CD4-positive, alpha-beta memory T cell (primary cell): ENCODE data around the gene KITLG. TPM values are rescaled to one million over a fixed set of nuclear protein-coding genes. Genes with fewer than 3 reads are reported as not detected.

Experiments
- CTCF ChIA-PET: fragments of 350-600 bp; sonication (Branson Sonifier 250); formaldehyde crosslinking; loops from one replicate; lab custom pipeline; 2021; ENCODE audit warnings: inconsistent platforms; ENCODE audit not compliant: partially characterized antibody; lab: Charles Lee
- POLR2A ChIA-PET: fragments of 350-600 bp; sonication (Branson Sonifier 250); formaldehyde crosslinking; loops from one replicate; lab custom pipeline; 2021; ENCODE audit not compliant: partially characterized antibody; lab: Charles Lee
- DNase-seq, 5 donors: peaks; one replicate each; pipeline versions ENCODE4 v3.0.0 to v3.0.0-alpha.2; 2020 to 2022; ENCODE audit warnings: mixed read lengths in 1 of 5
- H3K27ac ChIP-seq: one replicate; pipeline ENCODE4 v1.7.0; 2013; ENCODE audit warnings: low read depth, low read length
- H3K27me3 ChIP-seq: 2 replicates; pipeline ENCODE4 v1.7.0; 2013; ENCODE audit warnings: mild to moderate bottlenecking, low read length, moderate library complexity; ENCODE audit not compliant: insufficient read depth
- H3K36me3 ChIP-seq: 2 replicates; pipeline ENCODE4 v1.7.0; 2013; ENCODE audit warnings: mild to moderate bottlenecking, low read length, moderate library complexity; ENCODE audit not compliant: insufficient read depth
- H3K4me1 ChIP-seq: 2 replicates; pipeline ENCODE4 v1.7.0; 2013; ENCODE audit warnings: mild to moderate bottlenecking, low read length, moderate library complexity; ENCODE audit not compliant: insufficient read depth
- H3K4me3 ChIP-seq, 2 donors: one replicate each; pipeline ENCODE4 v1.7.0; 2013; ENCODE audit warnings: low read length in 2 of 2, mild to moderate bottlenecking in 1 of 2
- H3K9me3 ChIP-seq, 2 donors: one replicate each; pipeline ENCODE4 v1.7.0; 2013; ENCODE audit warnings: low read length in 2 of 2, control low read depth in 1 of 2; ENCODE audit not compliant: control insufficient read depth in 1 of 2
- H3K27ac Mint-ChIP-seq, 7 donors: one replicate each; pipeline ENCODE4 v1.8.0; 2020 to 2021; ENCODE audit warnings: mixed read lengths in 7 of 7, mild to moderate bottlenecking in 6 of 7, inconsistent platforms in 3 of 7, moderate library complexity in 3 of 7
- H3K27me3 Mint-ChIP-seq, 2 donors: one replicate each; pipeline ENCODE4 v1.8.0; 2020 to 2021; ENCODE audit warnings: mixed read lengths in 2 of 2
- H3K36me3 Mint-ChIP-seq, 2 donors: one replicate each; pipeline ENCODE4 v1.8.0; 2020 to 2021; ENCODE audit warnings: mixed read lengths in 2 of 2, inconsistent platforms in 1 of 2, mild to moderate bottlenecking in 1 of 2
- H3K4me1 Mint-ChIP-seq, 4 donors: one replicate each; pipeline ENCODE4 v1.8.0; 2020 to 2021; ENCODE audit warnings: mixed read lengths in 4 of 4, mild to moderate bottlenecking in 1 of 4
- H3K4me3 Mint-ChIP-seq, 8 donors: one replicate each; pipeline ENCODE4 v1.8.0; 2020 to 2021; ENCODE audit warnings: mixed read lengths in 8 of 8, mild to moderate bottlenecking in 7 of 8, moderate library complexity in 6 of 8, inconsistent platforms in 3 of 8
- H3K9me3 Mint-ChIP-seq, 8 donors: one replicate each; pipeline ENCODE4 v1.8.0; 2020 to 2021; ENCODE audit warnings: mixed read lengths in 8 of 8, mild to moderate bottlenecking in 5 of 8, inconsistent platforms in 3 of 8, moderate library complexity in 1 of 8
- intact Hi-C: fragments of 100-400 bp; cut with micrococcal nuclease; formaldehyde crosslinking; loops from one replicate; pipeline ENCODE4 v1.15.1; 2023
- polyA plus RNA-seq, 2 donors: library from polyadenylated mRNA; unstranded; fragments of 300-500 nt; fragmentation: Illumina TruSeq; gene quantifications; one replicate each; pipeline ENCODE4 v1.2.3, GENCODE V29; 2021
- total RNA-seq, 2 experiments: library from RNA; stranded (reverse); gene quantifications; one replicate each; pipeline ENCODE4 v1.2.3, GENCODE V29; 2021

KITLG gene
- total and polyA plus RNA-seq, 4 experiments from 2014 or later = 0.14 TPM; not detected in 3

DNA sequence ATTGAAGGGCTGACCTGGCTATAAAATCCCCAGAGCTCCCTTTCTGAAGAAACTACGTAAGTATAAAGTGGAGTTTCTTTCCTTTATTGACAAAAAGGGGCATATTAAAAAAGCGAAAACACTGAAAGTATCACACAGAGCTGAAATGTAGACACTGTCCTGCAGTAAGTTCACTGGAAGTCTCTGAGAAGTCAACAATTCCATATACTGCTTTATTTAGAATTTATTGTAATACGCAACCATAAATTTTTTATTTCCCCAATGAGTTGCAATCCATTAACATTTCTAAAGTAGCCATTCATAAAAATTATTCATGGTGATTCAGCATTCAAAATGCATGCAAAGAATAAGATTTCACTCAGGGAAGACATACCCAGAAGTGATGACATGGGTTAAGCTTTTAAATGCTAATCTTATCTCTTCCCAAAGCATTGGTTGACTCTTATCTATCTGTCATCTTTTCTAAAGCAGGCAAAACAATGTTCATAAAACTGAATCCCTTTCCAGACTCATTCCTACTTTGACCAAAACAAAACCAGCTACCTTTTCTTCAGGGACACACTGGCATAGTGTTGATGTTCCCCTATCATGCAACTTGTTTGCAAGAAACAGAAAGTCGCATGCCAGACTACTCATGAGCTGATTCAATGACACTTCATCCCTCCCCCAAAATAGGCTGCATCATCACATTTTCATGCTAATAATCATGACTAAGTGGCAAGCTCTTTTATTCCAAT is 17.3 kb downstream of the KITLG start:
- Histone ChIP-seq H3K4me1 (no peaks in the 10 kb centered on the region), H3K27me3 (no peaks in the 10 kb centered on the region), H3K9me3 (no peaks in the 10 kb centered on the region), H3K4me3 (no peak overlapping the region), H3K36me3 (no peaks in the 10 kb centered on the region), H3K27ac (no peak overlapping the region)
- no peaks in the 10 kb centered on the region for H3K9me3 Mint-ChIP-seq
- H3K27me3 Mint-ChIP-seq = no peaks in the 10 kb centered on the region
- no peaks in the 10 kb centered on the region for H3K4me1 Mint-ChIP-seq
- DNase-seq = no peak
- H3K4me3 Mint-ChIP-seq = no peak overlapping the region
- intact Hi-C loops = no loop called here
- ChIA-PET CTCF (no interaction called here), POLR2A (no interaction called here)
- H3K27ac Mint-ChIP-seq = no peak overlapping the region
- no peaks in the 10 kb centered on the region for H3K36me3 Mint-ChIP-seq

DNA sequence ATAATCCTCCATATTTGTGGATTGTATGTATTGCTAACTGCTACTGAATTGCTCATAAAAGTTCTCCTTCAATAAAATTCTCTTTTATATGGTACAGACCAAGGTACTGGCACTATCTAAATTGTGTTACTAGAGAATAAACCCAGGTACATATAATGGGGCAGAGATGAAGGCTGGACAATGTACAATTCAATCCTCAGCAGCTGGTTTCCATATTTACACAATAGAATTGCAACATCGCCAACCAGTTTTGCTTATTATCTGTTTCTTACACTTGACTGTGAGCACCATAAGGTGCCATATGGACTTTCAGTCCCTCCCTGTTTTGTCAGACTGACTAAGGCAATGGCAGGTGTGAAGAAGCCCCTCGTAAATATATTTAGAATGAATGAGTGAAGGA is 18.1 kb downstream of the KITLG start:
- Mint-ChIP-seq H3K4me1 (no peaks in the 10 kb centered on the region), H3K27ac (no peak overlapping the region), H3K9me3 (no peaks in the 10 kb centered on the region), H3K36me3 (no peaks in the 10 kb centered on the region), H3K27me3 (no peaks in the 10 kb centered on the region), H3K4me3 (no peak overlapping the region)
- no peak for DNase-seq
- no peak overlapping the region for H3K27ac ChIP-seq
- no peaks in the 10 kb centered on the region for H3K9me3 ChIP-seq
- no peaks in the 10 kb centered on the region for H3K36me3 ChIP-seq
- intact Hi-C loops = no loop called here
- no peaks in the 10 kb centered on the region for H3K27me3 ChIP-seq
- ChIA-PET POLR2A (no interaction called here), CTCF (no interaction called here)
- no peaks in the 10 kb centered on the region for H3K4me1 ChIP-seq
- H3K4me3 ChIP-seq = no peak overlapping the region

DNA sequence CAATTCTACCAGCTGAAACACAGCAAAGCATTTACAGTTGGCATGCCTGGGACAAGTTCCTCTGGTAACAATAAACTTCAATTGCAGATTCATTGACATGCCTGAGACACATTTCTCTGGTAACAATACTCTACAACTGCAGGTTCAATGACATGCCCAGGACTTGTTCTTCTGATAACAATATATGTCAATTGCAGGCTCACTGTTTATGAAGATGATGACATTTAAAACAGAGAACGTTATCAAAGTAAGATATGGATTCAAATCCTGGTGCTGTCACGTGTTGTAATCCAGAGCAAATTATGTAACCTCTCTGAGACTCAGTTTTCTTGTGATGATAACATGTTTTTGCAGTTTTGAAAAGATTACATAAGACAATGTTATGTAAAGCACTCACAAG is 20.5 kb downstream of the KITLG start:
- no peak for DNase-seq
- Histone ChIP-seq H3K4me1 (no peaks in the 10 kb centered on the region), H3K27me3 (no peaks in the 10 kb centered on the region), H3K27ac (no peak overlapping the region), H3K9me3 (no peaks in the 10 kb centered on the region), H3K36me3 (no peaks in the 10 kb centered on the region), H3K4me3 (no peak overlapping the region)
- no peak overlapping the region for H3K27ac Mint-ChIP-seq
- intact Hi-C loops = no loop called here
- H3K4me3 Mint-ChIP-seq = no peak overlapping the region
- H3K27me3 Mint-ChIP-seq = no peaks in the 10 kb centered on the region
- POLR2A ChIA-PET = no interaction called here
- H3K36me3 Mint-ChIP-seq = no peaks in the 10 kb centered on the region
- no peaks in the 10 kb centered on the region for H3K9me3 Mint-ChIP-seq
- CTCF ChIA-PET = no interaction called here
- no peaks in the 10 kb centered on the region for H3K4me1 Mint-ChIP-seq

DNA sequence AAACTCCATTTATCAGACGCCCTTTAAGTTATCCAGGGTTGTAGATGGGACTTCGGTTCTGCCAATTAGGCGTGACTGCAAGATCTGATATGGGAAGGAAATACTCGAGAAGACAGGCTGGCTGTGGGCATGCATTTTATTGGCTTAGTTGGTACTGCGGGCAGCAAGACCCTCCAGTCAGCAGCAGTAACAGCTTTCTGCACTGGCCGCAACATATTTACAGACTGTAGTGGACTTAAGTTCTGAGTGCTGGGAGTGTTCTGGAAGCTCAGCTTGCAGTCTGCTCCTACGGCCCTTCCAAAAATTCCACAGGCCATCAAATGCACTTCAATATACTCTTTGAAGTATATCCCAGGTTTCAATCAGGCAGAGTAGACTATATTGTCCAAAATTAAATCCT is 21.1 kb downstream of the KITLG start:
- Histone ChIP-seq H3K9me3 (no peaks in the 10 kb centered on the region), H3K27ac (no peak overlapping the region), H3K27me3 (no peaks in the 10 kb centered on the region), H3K36me3 (no peaks in the 10 kb centered on the region), H3K4me1 (no peaks in the 10 kb centered on the region), H3K4me3 (no peak overlapping the region)
- no peak for DNase-seq
- Mint-ChIP-seq H3K27me3 (no peaks in the 10 kb centered on the region), H3K27ac (no peak overlapping the region), H3K4me3 (no peak overlapping the region), H3K9me3 (no peaks in the 10 kb centered on the region), H3K36me3 (no peaks in the 10 kb centered on the region), H3K4me1 (no peaks in the 10 kb centered on the region)
- ChIA-PET CTCF (no interaction called here), POLR2A (no interaction called here)
- intact Hi-C loops = no loop called here

- Mint-ChIP-seq H3K9me3 (no peaks in the 10 kb centered on the region), H3K27ac (no peak overlapping the region), H3K27me3 (no peaks in the 10 kb centered on the region), H3K4me3 (no peak overlapping the region), H3K4me1 (no peaks in the 10 kb centered on the region), H3K36me3 (no peaks in the 10 kb centered on the region)
- Histone ChIP-seq H3K9me3 (no peaks in the 10 kb centered on the region), H3K4me3 (no peak overlapping the region), H3K27ac (no peak overlapping the region), H3K27me3 (no peaks in the 10 kb centered on the region), H3K36me3 (no peaks in the 10 kb centered on the region), H3K4me1 (no peaks in the 10 kb centered on the region)
- POLR2A ChIA-PET = no interaction called here
- DNase-seq = no peak
- intact Hi-C loops = no loop called here
- CTCF ChIA-PET = no interaction called here
Measured at GRCh38 chr12:88558340-88558867, 21.9 kb downstream of the KITLG start.

DNA sequence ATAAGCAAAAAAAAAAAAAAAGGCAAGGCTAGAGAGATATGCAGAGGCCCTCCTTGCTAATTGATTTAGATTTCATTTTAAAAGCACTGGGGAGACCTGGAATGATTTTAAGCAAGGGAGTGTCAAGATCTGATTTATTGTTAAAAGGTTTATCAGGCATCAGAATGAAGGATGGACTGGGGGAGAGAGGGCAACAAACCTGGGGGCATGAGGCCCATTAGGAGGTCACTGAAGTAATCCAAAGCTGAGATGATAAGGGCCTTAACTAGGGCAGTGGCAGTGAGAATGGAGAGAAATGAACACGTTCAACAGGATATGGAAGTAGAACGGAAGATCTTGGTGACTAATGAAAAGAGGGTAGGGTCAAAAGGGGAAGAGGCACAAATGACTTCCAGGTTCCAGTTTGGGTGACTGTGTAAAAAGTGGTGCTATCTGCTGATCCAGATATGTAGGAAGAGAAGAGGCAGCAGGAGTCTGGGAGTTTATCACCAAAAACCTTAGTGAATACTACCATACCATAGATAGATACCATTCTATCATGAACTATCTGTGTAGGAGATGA is 24.0 kb downstream of the KITLG start:
- Histone ChIP-seq H3K4me3 (no peak overlapping the region), H3K9me3 (no peaks in the 10 kb centered on the region), H3K27ac (no peak overlapping the region), H3K27me3 (no peaks in the 10 kb centered on the region), H3K36me3 (no peaks in the 10 kb centered on the region), H3K4me1 (no peaks in the 10 kb centered on the region)
- ChIA-PET POLR2A (no interaction called here), CTCF (no interaction called here)
- intact Hi-C loops = no loop called here
- Mint-ChIP-seq H3K4me1 (no peaks in the 10 kb centered on the region), H3K4me3 (no peak overlapping the region), H3K27ac (no peak overlapping the region), H3K36me3 (no peaks in the 10 kb centered on the region), H3K27me3 (no peaks in the 10 kb centered on the region), H3K9me3 (no peaks in the 10 kb centered on the region)
- no peak for DNase-seq

- no peak overlapping the region for H3K4me3 ChIP-seq
- Mint-ChIP-seq H3K4me3 (no peak overlapping the region), H3K36me3 (no peaks in the 10 kb centered on the region), H3K27ac (no peak overlapping the region), H3K9me3 (no peaks in the 10 kb centered on the region), H3K27me3 (no peaks in the 10 kb centered on the region), H3K4me1 (no peaks in the 10 kb centered on the region)
- ChIA-PET POLR2A (no interaction called here), CTCF (no interaction called here)
- intact Hi-C loops = no loop called here
- no peaks in the 10 kb centered on the region for H3K36me3 ChIP-seq
- H3K9me3 ChIP-seq = no peaks in the 10 kb centered on the region
- DNase-seq = no peak
- H3K27me3 ChIP-seq = no peaks in the 10 kb centered on the region
- no peak overlapping the region for H3K27ac ChIP-seq
- H3K4me1 ChIP-seq = no peaks in the 10 kb centered on the region
Measured at GRCh38 chr12:88553941-88554658, 26.2 kb downstream of the KITLG start.
